ENCODE results near the gene NLGN1. TPM values are rescaled to one million over a fixed set of nuclear protein-coding genes. Genes with fewer than 3 reads are reported as not detected.

Gene NLGN1
- total RNA-seq, 1 donor from 2014 or later: 59.1 TPM

- DNase-seq (ENCODE audit: low spot score in 2 of 2) (no peak), FAIRE-seq (no peak)
Measured at GRCh38 chr3:173889596-173889995, 492.1 kb downstream of the NLGN1 start.

GRCh38 chr3:173890091-173890490, 492.5 kb downstream of the NLGN1 start:
- DNase-seq (ENCODE audit: low spot score in 2 of 2): no peak
- no peak for FAIRE-seq

- DNase-seq (ENCODE audit: low spot score in 2 of 2): no peak
- no peak for FAIRE-seq
Measured at GRCh38 chr3:173891272-173892100, 493.9 kb downstream of the NLGN1 start.

DNA sequence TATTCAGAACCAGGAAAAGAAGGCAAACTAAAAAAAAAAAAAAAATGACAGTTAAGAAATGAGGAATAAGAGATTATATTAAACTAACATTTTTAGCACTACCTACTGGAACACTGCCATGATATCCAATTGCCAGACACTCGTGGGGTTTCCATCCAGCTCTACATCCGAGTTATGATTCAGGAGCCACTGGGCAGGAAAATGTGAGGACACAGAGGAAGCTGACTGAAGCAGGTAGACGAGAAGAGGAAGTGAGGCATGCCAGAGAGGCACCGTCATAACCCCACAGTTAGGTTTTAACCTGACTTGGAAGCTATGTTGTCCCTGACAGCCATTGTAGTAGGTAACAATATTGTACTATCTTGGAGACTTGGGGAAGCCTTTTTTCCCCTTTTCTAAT, 495.0 kb downstream of the NLGN1 start:
- no peak for FAIRE-seq
- no peak for DNase-seq (ENCODE audit: low spot score in 2 of 2)

- FAIRE-seq (no peak), DNase-seq (ENCODE audit: low spot score in 2 of 2) (no peak)
Measured at GRCh38 chr3:173893066-173893465, 495.5 kb downstream of the NLGN1 start.

- DNase-seq (ENCODE audit: low spot score in 2 of 2) (no peak), FAIRE-seq (no peak)
Measured at GRCh38 chr3:173893835-173894234, 496.3 kb downstream of the NLGN1 start.

DNA sequence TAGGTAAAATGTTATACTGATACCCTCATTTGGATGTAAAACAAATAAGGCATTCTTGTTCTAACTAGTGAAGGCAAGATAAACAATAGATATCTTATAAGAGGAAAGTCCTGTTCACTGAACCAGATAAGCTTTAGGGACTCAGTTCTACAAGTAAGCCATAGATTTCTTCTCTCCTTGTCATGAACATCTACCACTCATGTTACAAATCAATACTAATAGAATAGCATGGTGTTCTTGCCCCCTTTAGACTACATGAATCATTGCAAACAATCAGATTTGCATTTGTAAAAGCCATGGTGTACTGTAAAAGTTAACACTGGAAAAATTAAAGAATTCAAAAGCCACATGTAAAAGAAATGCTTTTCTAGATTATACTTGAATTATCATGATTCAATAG, 500.1 kb downstream of the NLGN1 start:
- DNase-seq (ENCODE audit: low spot score in 2 of 2) (no peak), FAIRE-seq (no peak)

DNA sequence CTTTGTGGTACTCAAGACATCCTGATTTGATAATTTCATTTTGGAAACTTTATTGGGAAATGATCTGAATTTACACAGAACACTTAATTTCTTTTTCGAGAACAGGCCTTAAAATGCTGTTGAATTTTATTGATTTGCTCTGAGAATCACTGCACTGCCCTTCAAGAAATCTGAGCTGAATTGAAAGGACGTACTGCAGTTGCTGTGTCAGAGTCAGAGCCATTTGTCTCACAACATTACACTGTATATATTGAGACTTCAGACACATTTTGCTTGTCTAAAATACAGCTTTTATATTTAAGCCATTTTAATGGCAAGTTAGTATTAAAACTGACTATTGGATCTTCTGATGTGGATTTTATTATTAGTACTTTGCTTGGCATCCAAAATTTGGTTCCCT, 504.1 kb downstream of the NLGN1 start:
- DNase-seq (ENCODE audit: low spot score in 2 of 2): no peak
- FAIRE-seq: no peak

DNA sequence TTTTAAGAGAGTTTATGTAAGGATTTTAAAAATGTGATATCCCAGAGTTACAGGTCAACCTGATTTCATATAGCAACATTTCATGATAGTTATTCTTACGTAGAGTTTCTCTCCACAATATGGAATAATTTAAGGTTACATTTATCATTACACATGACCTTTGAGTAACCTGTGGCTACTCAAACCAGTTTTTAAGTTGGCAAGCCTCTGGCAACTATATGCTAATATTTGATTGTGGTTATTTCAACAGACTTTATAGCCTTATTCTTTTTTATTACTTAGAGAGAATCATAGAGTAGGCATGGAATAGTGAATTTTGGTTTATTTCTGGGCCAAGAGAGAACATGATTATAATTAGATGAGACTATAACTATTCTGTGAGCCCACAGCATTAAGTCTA, 504.9 kb downstream of the NLGN1 start:
- FAIRE-seq: no peak
- no peak for DNase-seq (ENCODE audit: low spot score in 2 of 2)

- FAIRE-seq: no peak
- no peak for DNase-seq (ENCODE audit: low spot score in 2 of 2)
Measured at GRCh38 chr3:173902871-173903270, 505.3 kb downstream of the NLGN1 start.

GRCh38 chr3:173905381-173905780, 507.8 kb downstream of the NLGN1 start:
- FAIRE-seq: no peak

GRCh38 chr3:173911446-173911845, 513.9 kb downstream of the NLGN1 start:
- FAIRE-seq: no peak
- peak in 1 of 2 donors; percentile 3 for DNase-seq (ENCODE audit: low spot score in 2 of 2)

More at GRCh38 chr3:173905381-173905780, 507.8 kb downstream of the NLGN1 start:
- no peak for DNase-seq (ENCODE audit: low spot score in 2 of 2)

DNA sequence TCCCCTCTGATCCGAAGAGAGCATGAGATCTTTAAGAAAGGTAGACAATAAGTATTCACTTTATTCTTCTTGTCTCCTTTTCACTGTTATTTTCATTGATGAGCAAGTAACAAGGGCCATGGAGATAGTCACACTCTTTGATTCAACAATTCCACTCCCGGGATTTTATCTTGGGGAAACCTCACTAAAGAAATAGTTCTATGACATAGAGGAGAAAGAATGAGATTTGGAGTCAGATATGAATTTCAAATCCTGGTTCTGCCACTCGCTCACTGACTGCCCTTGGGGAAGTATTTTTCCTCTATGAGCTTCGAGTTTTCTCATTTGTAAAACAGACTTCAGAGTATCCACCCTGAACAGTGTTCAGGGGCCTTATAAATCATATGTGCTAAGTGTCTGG, 514.6 kb downstream of the NLGN1 start:
- no peak for DNase-seq (ENCODE audit: low spot score in 2 of 2)

GRCh38 chr3:173913397-173913796, 515.9 kb downstream of the NLGN1 start:
- DNase-seq (ENCODE audit: low spot score in 2 of 2) (no peak), FAIRE-seq (no peak)

More for the DNA sequence above, 514.6 kb downstream of the NLGN1 start:
- no peak for FAIRE-seq

DNA sequence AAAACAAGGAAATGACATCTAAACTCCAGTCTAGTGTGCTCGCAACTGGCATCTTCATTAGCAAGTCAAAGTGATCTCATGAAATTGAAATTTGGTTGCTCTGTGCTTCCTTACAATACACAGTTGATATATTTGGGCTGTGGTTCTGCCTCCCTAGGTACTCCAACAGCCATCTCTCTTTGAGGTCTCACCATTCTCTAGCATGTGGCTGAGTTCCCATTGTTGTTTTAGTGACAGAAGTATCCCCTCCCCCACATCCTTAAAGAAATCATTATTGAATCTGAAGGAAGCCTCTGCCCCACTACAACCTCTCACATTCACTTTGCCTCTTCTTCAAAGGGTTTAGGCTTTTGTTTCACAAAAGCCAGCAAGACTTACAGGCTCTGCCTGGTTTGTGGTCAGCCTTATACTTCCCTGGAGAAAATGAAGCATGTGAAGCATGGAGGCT, 516.5 kb downstream of the NLGN1 start:
- DNase-seq (ENCODE audit: low spot score in 2 of 2) (no peak), FAIRE-seq (no peak)

DNA sequence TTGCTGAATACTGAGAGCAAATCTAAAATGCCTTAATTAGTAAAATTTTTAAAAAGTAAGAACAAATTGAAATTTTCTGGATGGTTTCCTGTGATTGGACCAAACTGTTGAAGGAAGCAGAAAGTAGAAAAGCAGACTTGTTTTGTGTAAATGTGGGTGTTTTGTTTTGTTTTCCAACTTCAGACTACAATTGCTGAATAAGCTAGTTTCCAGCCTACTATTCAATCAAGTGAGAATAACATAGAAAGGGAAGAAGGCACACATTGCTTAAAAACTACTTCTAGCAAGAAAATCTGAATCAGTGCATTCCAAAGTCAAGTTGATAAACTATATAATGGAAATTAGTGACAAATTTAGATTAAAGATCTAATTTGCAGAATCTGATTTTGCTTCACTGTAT, 519.3 kb downstream of the NLGN1 start:
- no peak for FAIRE-seq
- DNase-seq (ENCODE audit: low spot score in 2 of 2): no peak

DNA sequence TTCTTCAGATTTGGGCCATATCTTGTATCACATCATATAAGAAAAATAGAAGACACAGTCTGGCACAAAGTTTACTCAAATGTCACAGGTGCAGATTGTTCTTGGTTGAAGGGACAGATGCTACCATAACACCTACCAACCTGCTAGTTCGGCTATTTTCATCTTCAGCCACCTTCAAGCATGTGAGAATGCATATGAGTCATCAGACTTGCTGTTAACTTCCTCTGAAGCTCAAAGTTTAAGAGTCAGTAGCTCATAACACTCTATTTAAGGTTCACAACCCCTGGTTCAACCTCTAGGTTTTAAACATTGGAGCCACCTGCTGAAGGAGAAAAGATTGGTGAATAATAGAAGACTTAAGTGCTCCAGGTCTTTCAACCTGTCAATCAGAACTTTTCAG, 522.8 kb downstream of the NLGN1 start:
- no peak for FAIRE-seq
- no peak for DNase-seq (ENCODE audit: low spot score in 2 of 2)

GRCh38 chr3:173921732-173922131, 524.2 kb downstream of the NLGN1 start:
- no peak for FAIRE-seq
- DNase-seq (ENCODE audit: low spot score in 2 of 2): no peak

GRCh38 chr3:173923204-173923603, 525.7 kb downstream of the NLGN1 start:
- FAIRE-seq (no peak), DNase-seq (ENCODE audit: low spot score in 2 of 2) (no peak)

DNA sequence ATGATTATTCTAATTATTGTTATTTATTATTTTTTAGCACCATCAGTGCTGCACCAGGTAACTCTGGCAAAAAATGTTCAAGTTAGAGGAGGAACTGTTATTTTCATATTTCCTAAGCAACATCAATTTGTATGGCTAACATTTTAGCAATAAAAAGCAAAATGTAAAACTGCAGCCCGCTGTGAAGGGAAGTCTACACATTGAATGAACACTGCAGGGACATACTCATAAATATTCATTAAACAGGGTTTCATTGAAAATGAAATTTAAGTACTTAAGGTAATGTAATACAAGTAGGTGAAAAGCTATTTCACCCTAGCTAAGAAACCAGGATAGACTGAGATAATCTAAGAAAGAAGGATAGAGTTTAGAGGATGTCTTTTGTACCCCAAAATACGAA, 532.7 kb downstream of the NLGN1 start:
- no peak for DNase-seq (ENCODE audit: low spot score in 2 of 2)
- FAIRE-seq: no peak

DNA sequence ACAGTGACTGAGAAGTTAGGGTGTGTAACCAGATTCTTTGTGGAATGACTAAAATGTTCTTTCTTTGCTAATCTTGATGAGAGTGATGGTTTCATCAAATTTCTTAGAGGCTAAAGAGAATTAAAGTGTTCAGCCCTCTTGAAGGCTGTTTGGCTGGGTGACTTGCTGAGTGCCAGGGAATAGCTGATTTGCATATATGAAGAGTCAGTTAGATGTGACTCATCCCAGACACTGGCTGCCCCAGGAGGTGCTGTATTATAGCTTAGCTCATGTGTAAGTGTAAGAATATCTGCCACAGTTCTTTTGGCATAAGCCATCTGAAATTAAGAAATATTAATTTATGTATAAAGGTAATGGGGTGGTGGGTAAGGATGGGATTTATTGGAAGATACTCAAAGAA, 535.1 kb downstream of the NLGN1 start:
- FAIRE-seq (no peak), DNase-seq (ENCODE audit: low spot score in 2 of 2) (no peak)

- DNase-seq (ENCODE audit: low spot score in 2 of 2) (no peak), FAIRE-seq (no peak)
Measured at GRCh38 chr3:173933113-173933512, 535.6 kb downstream of the NLGN1 start.

Measured in frontal cortex (tissue), 4 donors.